Eye (tissue), 1 donor: Measurements from ENCODE around the gene PRKAR1B.
"Not testable (repeated sequence)": the region's sequence is repeated elsewhere in the genome, so short reads cannot be mapped to it uniquely, and the experiment has no call there.

Experiments used
- DNase-seq: peaks from one replicate; pipeline ENCODE4 v3.0.0-alpha.2; 2015

PRKAR1B gene

GRCh38 chr7:551615-551970 lies 175.5 kb downstream of the PRKAR1B start:
- DNase-seq = not testable (repeated sequence)

DNA sequence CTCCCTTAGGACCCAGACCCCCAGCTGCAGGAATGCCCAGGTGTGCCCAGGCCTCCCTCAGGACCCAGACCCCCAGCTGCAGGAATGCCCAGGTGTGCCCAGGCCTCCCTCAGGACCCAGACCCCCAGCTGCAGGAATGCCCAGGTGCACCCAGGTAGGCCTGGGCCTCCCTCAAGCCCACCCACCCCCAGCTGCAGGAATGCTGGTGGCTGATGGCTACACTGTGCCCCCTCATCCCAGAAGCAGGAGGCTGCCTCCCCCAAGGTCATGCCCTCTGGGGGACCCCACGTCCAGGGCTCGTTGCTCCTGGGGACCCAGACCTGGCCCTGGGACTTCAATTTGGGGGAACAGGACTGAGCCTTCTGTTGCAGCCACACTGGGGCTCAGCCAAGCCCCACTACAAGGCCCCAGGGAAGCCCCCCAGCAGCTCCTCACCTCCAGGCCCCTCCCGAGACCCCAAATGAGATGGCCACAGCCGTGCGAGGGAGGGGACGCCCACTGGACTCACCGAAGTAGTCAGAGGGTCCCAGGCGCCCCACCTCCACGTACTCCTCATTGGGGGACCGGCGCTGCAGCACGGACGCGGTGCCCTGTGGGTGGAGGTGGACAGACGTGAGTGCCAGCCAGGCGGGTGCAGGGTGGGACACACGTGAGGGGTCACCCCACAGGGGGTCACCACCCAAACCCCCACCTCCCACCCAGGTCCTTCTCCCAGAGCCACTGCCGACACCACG lies 176.0 kb downstream of the PRKAR1B start:
- no peak for DNase-seq

DNA sequence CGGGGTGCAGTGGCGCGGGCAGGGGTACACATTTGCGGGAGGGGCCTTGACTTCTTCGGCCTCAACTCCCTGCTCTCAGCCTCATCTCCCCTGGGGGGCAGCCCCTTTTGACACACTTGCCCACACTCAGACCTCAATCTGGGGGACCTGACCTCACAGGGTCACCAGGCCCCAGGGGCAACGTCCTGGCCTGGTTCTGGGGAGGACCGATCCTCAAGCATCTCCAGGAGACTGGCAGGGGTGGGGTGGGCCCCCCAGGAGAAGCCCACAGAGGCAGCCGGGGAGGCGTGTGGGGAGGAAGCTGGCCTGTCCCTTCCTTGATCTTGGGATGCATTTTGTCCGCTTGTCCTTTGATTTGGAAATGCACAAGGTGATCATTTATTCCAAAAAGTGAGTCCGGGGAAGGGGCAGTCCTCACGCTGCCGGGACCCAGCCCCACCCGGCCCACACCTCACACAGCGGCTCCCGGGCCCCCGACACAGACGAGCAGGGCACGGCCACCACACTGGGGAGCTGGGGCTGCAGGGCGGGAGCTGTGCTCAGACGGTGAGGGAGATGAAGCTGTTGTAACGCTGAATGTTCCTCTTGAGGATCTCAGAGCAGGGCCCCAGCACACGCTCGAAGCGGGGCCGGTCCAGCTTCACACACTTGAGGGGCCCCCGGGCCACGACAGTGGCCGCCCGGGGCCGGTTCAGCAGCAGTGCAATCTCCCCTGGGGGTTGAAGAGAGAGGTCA lies 177.0 kb downstream of the PRKAR1B start:
- no peak for DNase-seq

DNA sequence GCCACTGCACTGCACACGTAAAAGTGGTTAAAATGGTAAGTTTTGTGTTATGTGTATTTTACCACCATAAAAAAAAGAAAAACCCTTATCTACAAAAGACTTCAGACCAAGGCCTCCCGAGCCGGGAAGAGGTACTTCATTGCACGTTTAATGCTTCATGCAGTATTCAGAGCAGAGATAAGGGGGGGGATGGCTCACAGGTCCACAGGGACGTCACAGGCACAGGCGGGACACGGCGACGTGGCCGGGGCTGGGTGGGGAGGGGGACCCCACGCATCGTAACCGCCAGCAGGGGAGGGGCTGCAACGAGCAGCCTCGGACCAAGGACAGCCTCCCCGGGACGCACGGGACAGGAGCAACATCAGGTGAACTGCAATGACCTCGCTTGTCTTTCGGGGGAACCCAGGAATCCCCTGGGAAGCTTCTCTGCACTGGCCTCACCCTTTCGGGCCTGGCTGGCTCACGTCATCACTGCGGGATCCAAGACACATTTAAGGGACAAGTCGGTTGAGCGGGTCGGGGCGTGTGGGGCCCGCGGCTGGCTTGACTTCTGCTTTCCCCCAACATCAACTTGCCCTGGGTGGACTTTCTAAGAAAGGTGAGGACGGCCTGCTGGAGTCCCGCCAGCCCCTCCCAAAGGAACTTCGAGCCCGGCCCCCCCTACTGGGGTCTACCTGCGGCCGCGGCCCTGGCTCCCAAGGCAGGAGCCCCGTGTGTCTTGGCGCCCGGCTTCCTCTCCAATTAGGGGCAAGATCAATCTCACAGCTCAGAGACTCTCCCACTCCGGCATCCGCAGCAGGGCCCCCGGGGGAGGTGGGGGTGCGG lies 177.8 kb downstream of the PRKAR1B start:
- no peak for DNase-seq

DNA sequence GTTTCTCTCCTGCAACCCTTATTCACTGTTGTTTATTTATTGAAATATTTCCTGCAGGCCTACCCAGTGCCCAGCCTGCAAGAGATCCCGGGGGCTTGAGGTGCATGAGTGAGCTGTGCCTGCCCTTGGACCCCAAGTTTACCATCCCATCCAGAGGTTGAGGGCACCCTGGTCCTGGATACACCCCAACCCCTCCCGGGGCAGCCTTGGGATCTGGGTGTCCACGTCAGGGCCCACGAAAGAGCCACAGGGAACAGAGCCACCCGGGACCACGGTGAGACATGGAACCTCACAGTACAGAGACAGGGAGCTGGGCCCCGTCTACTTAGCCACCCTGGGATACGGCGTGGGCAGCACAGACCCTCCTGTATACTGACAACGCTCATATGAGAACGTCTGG lies 178.7 kb downstream of the PRKAR1B start:
- no peak for DNase-seq

DNA sequence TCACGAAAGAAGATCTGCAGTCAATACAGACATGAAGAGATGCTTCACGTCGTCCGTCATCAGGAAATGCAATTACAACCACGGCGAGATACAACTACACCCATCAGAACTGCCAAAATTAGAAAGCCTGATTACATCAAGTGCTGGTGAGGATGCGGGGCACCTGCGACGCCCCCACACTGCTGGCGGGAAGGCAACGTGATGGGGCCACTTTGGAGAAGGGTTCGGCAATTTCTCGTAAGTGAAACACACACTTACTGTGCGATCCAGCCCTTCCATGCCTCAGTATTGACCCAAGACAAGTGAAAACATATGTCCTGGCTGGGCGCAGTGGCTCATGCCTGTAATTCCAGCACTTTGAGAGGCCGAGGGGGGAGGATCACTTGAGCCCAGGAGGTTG lies 181.6 kb downstream of the PRKAR1B start:
- no peak for DNase-seq

GRCh38 chr7:544338-545221 lies 182.5 kb downstream of the PRKAR1B start:
- DNase-seq = no peak

DNA sequence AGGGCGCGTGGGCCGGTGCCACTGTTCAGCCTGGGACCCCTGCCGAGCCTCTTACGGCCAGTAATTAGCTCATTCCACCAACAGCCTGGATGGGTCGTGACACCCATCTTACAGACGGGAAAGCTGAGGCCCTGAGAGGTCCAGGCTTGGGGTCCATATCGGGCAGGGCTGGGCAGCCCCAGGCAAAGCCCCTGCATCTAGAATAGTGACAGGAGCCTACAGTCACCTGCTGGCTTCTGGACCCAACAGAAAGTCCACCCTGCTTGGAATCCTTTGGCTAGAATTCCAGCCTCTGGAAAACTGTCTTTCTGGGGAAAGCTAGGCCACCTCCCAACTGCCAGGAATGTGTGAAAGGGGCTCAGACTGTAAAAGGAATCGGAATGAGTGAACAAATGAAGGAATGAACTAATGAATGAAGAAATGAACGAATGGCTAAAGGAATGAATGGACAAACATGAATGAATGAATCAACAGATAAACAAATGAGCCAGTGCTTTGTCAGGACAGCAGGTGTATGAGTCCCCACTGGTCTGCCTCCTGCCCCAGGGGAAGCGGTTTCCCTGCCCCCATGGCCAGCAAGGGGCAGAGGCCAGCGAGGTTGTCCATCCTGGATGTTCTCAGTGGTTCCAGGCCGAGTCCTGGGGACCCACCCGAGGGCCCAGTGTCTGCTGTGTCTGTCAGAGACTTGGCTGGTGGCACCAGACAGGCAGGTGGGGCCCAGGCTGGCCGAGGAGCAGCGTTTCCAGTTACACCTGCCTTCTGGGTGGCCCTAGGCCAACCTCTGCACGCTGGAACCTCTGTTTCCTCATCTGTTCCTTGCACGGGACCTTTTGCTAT lies 183.4 kb downstream of the PRKAR1B start:
- no peak for DNase-seq

GRCh38 chr7:542713-543500 lies 184.2 kb downstream of the PRKAR1B start:
- peak; percentile 71 for DNase-seq

DNA sequence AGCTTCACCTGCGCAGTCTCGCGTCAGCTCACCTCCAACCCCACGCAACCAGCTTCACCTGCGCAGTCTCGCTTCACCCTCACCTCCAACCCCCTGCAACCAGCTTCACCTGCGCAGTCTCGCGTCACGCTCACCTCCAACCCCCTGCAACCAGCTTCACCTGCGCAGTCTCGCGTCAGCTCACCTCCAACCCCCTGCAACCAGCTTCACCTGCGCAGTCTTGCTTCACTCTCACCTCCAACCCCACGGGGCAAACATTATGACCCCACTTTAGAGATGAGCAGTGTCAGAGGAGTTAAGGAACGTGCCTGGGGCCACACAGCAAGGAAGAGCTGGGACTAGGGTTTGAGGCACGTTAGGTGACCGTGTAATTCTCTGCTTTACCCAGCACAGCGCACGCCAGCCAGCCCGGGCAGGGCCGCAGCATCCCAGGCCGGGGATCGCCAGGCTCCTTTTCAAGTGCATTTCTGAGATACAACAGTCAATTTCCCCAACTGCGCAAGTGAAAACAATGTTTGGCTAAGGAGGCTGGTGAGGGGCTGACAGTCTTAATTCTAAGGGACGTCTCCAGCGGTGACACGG lies 184.9 kb downstream of the PRKAR1B start:
- no peak for DNase-seq

- DNase-seq = no peak
Observed at GRCh38 chr7:541661-542060, 185.4 kb downstream of the PRKAR1B start.

GRCh38 chr7:540997-541396 lies 186.1 kb downstream of the PRKAR1B start:
- DNase-seq = no peak

DNA sequence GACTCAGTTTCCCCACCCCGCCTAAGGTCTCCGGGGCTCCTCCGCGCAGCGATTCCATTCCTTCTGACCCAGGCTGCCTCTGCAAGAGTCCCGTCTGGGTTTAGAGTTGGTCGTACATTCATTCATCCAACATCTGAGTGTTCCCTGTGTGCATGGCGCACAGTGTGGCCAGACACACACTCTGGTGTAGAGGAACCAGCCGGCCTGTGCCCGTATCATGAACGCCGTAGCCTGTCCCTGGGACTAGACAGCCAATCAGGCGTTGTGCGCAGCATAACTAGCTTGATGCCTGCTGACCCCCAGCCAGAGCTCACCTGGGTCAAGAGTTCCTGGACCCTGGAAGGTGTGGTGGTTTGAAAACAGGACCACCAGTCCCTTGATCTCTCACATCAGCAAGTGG lies 186.5 kb downstream of the PRKAR1B start:
- DNase-seq = no peak

DNA sequence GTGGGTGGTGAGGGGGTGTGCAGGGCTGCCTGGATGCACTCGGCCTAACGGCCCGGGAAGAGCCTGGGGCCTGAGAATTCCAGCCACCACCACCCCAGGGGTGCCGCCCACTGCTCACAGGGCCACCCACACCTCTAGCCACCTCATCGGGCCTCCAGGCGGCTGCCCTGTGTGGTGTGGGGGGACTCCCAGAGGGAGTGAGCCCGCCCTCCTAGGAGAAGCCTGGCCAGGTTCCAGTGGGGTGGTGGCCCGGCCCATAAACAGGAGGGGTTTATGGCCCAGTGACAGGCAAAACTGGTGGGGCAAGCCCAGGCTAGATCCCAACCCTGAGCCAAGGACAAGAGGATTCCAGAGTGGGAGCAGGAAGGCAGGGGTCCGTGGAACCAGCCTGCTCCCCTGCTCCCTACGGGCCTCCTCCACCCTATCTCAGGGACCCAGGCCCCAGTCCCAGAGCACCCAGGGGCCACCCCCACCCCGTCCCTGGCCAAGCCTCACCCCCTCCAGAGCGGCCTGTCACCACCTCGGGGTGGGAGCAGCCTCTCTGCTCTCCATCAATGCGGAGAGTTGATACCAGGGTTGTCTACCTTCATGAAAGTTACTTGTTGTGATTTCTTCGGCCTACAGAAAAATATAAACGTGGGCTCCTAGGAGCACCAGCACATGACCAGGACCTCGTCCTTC lies 187.2 kb downstream of the PRKAR1B start:
- DNase-seq = peak; percentile 39

GRCh38 chr7:538764-539685 lies 188.1 kb downstream of the PRKAR1B start:
- no peak for DNase-seq

DNA sequence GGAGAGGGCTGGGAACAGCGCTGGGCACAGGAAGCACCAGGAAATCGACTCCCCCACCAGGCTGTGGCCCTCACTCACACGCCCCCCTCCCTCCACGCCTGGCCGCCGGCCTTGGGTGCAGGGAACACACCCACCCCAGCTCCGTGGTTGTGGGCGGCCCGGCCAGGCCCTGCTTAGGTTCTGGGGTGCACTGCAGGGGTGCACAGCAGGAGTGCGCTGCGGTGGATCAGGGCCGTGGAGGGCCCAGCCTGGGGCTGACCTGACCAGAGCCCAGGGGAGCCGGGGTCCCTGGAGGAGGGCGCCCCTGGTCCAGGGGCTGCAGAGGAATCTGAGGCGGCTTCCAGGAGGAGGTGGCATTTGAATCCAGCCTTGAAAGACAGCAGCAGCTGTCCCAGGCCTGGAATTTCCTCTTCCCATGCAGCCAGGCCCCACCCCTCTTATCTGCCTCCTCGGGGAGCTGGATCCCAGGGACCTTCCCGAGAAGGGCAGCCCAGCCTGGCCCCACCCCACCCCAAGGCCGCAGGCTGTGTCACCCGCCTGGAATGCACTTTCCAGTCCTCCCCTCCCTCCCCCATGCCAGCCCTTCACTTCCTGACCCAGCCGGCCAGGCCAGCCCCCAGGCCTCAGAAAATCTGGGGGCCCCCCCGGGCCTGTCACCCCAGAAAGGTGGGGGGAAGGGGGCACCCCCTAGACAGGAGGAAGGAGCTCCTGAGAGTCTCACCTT lies 189.0 kb downstream of the PRKAR1B start:
- no peak for DNase-seq

DNA sequence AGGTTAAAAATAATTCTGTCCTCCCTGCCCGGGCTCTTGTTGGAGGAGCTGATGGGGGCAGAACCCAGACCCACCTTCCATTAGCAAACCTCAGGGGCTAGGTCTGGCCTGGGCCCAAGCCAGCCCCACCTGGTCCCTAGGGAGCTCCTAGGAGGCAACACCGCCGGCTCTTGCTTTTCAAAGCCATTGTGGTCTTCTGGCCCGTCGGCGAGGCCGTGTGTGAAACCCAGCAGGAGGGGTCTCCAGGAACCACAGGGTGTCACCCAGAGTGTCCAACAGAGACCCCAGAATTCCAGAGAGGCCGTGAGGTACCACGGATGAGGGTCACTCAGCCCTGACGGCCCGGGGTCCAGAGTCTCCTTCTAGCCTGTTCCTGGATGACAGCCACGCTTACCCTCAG lies 190.8 kb downstream of the PRKAR1B start:
- no peak for DNase-seq

- DNase-seq = no peak
Observed at GRCh38 chr7:534959-535358, 192.1 kb downstream of the PRKAR1B start.
